AG20443 (cell line): Measurements from ENCODE around the gene BRPF3.

Experiments
- DNase-seq: peaks from one replicate; pipeline ENCODE4 v3.0.0; 2012; ENCODE audit warnings: low spot score, mixed read lengths

BRPF3 gene

DNA sequence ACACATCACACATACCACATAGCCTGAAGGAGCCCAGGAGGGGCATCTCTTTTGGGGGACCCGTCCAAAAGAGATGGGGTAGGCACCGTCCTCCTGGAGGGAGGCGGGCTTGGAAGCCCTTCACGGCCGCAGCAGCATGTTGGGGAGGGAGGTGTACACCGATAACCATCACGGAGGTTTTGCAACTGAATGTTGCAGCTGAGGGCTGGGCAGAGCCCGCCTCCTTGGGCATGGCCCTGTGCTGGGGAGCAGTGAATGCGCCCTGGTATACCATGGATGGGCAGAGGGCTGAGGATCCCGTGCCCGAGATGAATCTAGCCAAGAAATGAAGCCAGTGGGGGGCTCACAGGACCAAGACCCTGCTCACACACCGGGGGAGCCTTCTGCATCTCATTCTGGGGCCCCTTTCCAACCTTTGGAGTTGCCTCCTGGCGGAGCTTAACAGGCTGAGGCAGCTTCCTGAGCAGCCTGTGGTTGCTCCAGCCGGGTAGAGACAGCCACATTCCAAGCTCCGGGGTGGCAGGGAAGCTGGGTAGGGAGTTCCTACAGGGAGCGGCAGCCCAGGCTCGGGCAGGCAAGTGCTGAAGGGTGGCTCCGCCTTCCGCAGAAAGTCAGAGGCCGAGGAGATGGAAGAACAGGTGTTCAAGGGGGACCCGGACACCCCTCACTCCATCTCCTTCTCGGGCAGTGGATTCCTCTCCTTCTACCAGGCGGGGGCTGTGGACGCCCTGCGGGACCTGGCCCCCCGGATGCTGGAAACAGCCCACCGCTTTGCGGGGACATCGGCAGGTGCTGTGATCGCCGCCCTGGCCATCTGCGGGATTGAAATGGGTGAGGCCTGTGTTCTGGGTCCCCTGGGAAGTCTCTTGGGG lies 73.5 kb downstream of the BRPF3 start, which contains the start of gene PNPLA1:
TSS of gene PNPLA1 (plus strand) at position 227 of the 872 bp plus-strand sequence. CDS start at position 627, 400 bp downstream.
- no peak for DNase-seq

DNA sequence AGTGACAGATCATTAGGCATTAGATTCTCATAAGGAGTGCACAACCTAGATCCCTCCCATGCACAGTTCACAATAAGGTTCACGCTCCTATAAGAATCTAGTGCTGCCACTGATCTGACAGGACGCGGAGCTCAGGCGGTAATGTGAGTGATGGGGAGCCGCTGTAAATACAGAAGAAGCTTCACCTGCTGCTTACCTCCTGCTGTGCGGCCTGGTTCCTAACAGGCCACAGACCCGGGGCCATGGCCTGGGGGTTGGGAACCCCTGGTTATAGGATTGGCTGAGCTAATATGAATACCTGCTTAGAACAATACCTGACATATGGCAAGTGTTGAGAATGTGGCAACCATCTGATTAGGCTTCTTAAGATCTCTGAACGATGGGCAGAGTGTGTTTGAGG lies 75.7 kb downstream of the BRPF3 start:
- DNase-seq = no peak

GRCh38 chr6:36273067-36273466 lies 76.5 kb downstream of the BRPF3 start:
- DNase-seq = no peak

DNA sequence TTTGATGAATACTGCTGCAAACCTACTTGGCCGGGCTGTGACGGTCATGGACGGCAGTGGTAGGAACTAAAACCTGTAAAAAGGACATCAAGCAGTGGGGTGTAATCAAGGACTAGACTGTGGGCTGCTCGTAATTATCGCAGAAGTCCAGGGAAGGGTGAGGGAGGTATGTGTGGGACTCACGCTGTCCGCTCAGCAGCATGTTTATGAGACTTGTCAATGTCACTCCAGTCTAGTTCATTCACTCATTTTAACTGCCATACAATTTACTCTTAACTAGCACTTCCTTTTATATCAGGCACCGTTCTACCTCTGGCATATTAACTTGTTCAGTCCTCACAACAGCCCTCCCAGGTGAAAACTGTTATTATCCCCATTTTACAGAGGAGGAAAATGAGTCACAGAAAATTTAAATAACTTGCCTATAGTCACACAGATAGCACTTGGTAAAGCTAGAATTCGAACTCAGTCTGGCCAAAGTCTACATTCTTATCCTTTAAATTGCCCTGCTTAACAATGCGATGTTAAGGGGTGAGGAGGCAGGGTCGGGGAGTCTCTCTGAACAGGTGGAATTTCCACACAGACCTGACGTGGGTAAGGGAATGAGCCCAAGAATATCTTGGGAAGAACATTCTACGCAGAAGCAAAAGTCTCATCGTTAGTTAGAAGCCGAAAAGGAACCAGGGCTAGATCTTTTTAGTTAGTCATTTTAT lies 77.4 kb downstream of the BRPF3 start:
- DNase-seq = no peak

DNA sequence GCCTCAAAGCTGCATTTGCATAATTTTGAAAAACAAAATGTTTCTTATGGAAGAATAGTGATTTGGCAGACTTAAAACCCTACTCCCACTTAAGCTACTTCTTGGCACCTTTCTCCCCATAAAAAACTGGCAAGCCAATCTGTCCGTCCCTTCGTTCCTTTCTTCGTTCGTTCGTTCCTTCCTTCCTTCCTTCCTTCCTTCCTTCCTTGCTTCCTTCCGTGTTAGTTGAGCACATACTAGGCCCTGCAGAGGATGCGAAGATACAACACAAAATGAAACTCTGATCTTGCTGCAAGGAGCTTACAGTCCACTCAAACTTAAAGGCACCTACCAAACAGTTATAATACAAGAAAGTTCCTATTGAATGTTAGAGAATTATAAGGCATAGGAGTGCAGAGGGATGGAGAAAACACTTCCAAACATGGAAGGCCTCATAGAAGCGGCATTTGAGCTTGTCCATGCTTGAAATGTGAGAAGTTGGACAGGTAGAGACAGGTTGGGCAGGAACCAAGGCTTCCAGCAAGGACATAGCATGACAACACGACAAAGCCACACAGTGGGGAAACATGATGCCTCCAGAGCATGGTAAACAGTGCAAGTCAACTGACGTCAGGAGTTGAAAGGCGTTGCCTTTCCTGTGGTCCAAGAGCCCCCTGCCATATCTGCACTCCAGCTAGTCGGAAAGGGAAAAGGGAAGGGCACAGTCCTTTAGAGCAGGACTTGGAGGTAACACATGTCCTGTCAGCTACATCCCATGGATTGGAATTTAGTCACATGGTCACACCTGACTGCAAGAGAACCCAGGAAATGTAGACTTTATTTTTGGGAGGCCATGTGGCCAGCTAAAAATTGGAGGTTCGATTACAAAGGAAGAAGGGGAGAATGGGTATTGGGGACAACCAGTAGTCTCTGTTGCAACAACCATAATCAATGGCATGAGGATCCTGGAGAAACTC lies 80.3 kb downstream of the BRPF3 start:
- DNase-seq = no peak

DNA sequence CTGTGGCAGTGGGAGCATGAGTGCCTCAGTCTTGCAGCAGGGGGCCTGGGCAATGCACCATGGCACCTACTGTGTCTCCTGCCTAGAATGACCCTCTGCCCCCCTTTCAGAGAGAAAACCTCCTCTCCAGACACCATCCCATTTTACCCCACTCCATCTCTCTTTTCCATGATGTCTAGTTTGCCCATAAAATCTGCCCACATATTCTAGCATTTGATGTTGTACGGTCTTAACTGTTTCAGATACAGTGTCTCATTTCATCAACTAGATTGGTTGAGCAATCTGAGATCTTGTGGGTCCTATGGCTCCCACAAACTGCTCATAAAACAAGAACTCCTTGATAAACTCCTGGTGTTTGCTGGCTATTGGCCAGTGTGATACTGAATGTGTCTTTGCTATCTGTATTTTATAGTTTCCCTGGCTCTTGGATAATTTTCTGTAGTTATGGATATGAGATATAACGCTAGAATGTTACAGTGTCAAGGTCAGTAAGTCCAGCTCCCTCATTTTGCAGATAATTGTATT lies 81.5 kb downstream of the BRPF3 start:
- DNase-seq = no peak

- DNase-seq = no peak
These were observed 83.9 kb downstream of the BRPF3 start for GRCh38 chr6:36280467-36280866.

DNA sequence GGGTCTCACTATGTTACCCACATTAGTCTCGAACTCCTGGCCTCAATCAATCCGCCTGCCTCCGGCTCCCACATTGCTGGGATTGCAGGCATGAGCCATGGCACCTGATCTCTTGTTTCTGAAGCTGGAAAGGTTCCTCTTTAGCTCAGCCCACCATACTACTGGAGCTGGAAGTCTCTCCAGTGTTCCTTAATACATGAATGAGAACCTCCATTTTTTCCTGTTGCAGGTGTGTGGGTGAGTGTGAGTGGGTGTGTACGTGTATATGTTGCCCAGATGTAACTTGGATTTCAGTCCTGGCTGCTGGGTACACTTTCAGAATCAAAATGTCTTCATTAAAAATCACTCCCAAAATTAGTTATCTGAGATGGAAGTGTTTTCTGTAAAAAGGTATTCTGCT lies 84.4 kb downstream of the BRPF3 start:
- DNase-seq = no peak
